NOMO-1 (cell line): ENCODE data around the gene SLAMF6.

Experiments
- DNase-seq, 2 experiments: peaks; one replicate each; lab custom pipeline; 2025; ENCODE audit not compliant: unreplicated experiment in 2 of 2; lab: John Stamatoyannopoulos, UW

Gene SLAMF6

GRCh38 chr1:160474392-160475242, 48.4 kb downstream of the SLAMF6 start:
- DNase-seq = no peak

GRCh38 chr1:160472112-160472511, 50.9 kb downstream of the SLAMF6 start:
- no peak for DNase-seq

GRCh38 chr1:160471253-160471652, 51.8 kb downstream of the SLAMF6 start:
- no peak for DNase-seq

GRCh38 chr1:160467576-160467975, 55.5 kb downstream of the SLAMF6 start:
- no peak for DNase-seq

- no peak for DNase-seq
Measured at GRCh38 chr1:160466961-160467360, 56.1 kb downstream of the SLAMF6 start.

GRCh38 chr1:160465123-160465522, 57.9 kb downstream of the SLAMF6 start:
- DNase-seq = no peak

- DNase-seq = no peak
Measured at GRCh38 chr1:160460683-160461287, 62.3 kb downstream of the SLAMF6 start.

GRCh38 chr1:160460214-160460642, 62.8 kb downstream of the SLAMF6 start:
- DNase-seq = no peak

GRCh38 chr1:160459687-160460086, 63.4 kb downstream of the SLAMF6 start:
- no peak for DNase-seq

GRCh38 chr1:160459056-160459455, 64.0 kb downstream of the SLAMF6 start:
- no peak for DNase-seq

- DNase-seq = no peak
Measured at GRCh38 chr1:160455153-160455517, 67.9 kb downstream of the SLAMF6 start.

GRCh38 chr1:160454371-160455152, 68.5 kb downstream of the SLAMF6 start:
- no peak for DNase-seq

GRCh38 chr1:160453443-160453842, 69.6 kb downstream of the SLAMF6 start:
- no peak for DNase-seq

- DNase-seq = no peak
Measured at GRCh38 chr1:160451859-160452232, 71.2 kb downstream of the SLAMF6 start.

GRCh38 chr1:160451119-160451858, 71.8 kb downstream of the SLAMF6 start:
- no peak for DNase-seq

GRCh38 chr1:160449494-160449893, 73.6 kb downstream of the SLAMF6 start:
- no peak for DNase-seq

GRCh38 chr1:160446945-160447600, 76.0 kb downstream of the SLAMF6 start:
- no peak for DNase-seq

- no peak for DNase-seq
Measured at GRCh38 chr1:160439718-160440117, 83.3 kb downstream of the SLAMF6 start.

- DNase-seq = no peak
Measured at GRCh38 chr1:160438935-160439334, 84.1 kb downstream of the SLAMF6 start.

GRCh38 chr1:160438317-160438918, 84.6 kb downstream of the SLAMF6 start:
- no peak for DNase-seq
